AG20443 (cell line): ENCODE data around the gene IST1.
A peak's percentile ranks its signal among the peaks of the same experiment; 100 is the strongest.

Experiments used
- DNase-seq: peaks from one replicate; pipeline ENCODE4 v3.0.0; 2012; ENCODE audit warnings: low spot score, mixed read lengths

The IST1 gene

DNA sequence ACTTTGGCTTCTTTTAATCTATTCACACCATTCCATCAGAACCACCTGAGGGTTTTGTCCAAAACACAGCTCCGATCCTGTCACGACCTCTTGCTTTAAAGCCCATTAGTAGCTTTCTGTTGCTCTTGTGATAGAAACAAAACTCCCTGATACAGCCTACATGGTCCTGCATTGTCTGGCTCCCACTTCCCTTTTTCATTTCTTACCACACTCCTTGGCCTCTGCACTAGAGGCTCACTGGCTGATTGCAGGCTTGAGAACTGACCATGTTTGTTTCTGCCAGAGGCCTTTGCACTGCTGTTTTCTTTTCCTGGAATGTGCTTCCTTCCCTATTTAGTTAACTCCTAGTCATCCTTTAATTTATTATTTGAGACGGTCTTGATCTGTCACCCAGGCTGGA lies 23.7 kb downstream of the IST1 start:
- no peak for DNase-seq

DNA sequence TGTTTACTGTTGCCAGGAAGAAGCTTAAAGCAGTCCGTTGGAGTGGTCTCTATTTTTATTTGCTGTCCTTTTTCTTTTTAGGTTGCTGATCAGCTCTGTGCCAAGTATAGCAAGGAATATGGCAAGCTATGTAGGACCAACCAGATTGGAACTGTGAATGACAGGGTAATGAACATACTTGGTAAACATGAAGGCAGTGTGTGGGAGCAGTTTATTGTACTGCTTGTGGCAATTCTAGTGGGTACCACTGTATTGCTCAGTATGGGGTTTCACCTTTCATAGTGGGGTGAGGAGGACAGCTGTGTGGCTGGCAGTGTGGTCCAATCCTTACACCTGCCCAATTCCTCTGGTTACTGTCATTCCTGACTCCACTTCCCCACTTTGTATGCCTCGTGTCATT lies 25.3 kb downstream of the IST1 start:
- DNase-seq: no peak

DNA sequence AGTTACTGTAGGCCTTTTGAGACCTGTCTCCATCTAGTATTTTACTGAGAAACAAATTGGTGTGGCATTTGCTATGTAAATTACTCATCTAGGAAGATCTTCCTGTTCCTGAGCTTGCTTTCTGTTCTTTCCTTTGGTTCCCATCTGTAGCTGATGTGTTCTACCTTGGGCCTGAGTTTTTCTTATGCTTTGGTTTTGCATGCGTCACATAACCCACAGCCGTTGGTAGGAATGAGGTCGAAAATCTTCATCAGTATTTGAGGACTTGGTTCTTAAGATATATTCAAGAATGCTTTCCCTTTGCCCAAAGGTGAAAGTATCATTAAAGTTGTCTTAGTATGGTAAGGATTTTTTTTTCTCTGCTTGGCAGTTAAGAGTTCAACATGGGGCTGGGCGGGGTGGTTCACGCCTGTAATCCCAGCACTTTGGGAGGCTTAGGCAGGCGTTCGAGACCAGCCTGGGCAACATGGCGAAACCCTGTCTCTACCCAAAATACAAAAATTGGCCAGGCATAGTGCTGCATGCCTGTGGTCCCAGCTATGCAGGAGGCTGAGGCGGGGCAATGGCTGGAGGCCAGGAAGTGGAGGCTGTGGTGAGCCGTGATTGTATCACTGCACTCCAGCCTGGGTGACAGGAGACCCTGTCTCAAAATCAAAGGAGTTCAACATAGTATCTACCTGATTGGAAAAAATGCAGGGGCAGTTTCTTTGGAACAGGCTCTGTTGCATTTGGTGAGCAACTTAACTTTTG lies 28.8 kb downstream of the IST1 start:
- no peak for DNase-seq

DNA sequence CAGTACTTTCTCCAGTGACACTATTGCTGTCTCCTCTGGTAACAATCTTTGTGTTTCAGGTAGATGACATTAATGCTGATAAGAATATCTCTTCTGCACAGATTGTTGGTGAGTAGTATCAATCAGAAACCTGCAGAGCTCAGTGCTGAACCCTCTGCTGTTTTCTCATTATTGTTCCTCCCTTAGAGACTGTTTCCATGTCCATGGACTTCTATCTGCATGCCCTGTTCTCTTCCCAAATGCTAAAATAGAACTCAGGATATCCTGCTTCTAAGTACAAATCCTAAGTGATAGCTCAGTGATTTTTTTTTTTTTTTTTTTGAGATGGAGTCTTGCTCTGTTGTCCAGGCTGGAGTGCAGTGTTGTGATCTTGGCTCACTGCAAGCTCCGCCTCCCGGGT lies 29.4 kb downstream of the IST1 start:
- DNase-seq: no peak

DNA sequence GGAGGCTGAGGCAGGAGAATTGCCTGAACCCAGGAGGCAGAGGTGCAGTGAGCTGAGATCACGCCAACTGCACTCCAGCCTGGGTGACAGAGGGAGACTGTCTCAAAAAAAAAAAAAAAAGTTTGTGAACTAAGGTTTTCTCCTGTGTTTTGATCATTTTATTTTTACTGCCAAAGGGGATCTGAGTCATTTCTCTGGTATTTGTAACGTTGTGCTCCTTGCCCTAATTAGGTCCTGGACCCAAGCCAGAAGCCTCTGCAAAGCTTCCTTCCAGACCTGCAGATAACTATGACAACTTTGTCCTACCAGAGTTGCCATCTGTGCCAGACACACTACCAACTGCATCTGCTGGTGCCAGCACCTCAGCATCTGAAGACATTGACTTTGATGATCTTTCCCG lies 32.1 kb downstream of the IST1 start:
- DNase-seq: peak; percentile 76

DNA sequence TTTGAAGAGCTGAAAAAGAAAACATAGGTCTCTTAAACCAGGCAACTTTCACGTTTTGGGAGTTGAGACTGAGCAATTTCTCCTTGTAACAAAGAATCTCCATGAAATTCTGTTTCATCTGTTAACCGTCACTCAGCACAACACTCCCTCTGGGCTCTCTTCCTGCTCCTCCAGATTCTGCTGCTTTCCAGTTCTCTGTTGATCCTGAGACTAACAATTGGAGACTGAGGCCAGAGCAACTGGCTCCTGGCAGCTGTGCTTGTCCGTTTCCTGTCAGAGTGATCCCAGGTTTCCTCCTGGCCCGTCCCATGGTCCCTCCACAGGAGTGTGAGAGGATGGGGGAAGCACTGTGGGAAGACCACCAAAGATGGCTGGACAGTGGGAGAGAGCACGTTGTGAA lies 32.5 kb downstream of the IST1 start:
- DNase-seq: no peak

DNA sequence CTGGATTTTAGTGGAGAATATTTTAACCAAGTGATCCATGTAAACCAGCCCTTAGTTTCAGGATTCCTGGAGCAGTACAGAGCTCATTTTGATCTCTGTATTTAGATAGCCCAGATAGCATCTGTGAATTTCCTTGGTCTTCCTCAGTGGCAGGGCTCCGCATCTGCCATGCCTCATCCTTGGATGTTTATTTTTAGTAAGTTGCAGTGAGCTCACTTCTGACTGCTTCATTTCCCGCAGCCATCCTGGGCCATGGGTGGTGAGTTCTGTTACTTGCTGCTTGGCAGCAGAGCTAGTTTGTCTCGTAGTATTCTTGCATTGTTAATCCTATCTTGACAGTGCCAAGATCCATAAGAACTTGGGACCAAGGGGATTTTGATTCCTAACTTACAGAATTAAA lies 33.7 kb downstream of the IST1 start:
- DNase-seq: peak; percentile 78

DNA sequence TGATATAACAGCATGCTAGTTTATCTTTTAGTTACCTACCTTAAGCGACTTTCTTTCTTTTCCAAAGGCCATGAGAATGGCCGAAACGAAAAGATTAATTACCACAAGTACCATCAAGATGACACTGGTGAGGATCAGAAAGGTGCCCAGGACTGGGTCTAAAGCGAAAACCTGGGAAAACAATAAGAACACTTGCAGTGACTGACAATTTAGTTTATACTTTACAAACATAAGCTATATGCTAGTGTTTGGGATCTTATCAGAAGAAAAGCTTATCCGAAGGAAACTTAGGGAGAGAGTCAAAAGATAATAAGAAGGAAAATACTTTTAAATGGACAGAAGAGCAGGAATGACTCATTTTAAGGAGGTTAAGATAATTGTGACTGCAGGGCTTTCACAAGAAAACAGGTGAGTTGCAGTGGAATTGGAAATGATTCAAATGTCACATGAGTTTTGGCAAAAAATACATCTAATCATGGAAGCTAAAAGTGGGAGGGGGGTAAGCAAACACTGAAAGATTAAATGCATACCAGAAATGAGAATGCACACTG lies 34.8 kb downstream of the IST1 start:
- no peak for DNase-seq

DNA sequence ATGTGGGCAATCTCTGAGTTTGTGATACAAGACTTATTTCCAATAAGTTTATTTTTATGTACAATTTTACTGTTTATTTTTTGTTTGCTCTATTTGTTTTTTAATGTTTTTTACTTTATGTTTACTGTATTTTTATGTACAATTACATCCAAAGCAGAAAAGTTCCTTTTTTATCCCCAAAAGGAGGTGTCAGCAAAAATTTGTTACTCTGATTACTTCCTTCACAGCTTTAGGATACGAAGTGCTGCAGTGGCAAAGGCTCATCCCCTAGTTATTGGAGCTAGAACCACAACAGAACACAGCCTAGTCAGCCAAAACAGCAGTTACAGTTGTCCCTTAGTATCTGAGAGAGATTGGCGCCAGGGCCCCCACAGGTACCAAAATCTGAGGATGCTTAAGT lies 35.7 kb downstream of the IST1 start:
- DNase-seq: no peak

DNA sequence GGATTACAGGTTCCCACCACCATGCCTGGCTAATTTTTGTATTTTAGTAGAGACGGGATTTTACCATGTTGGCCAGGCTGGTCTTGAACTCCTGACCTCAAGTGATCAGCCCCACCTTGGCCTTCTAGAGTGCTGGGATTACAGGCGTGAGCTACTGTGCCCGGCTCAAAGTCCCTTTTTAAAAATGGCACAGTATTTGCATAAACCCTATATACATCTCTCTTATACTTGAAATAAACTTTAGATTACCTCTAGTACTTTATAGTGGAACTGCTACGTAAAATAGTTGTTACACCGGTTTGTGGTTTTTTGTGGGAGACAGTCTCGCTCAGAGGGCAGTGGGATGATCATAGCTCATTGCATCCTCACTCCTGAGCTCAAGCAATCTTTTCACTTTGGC lies 36.3 kb downstream of the IST1 start:
- no peak for DNase-seq

DNA sequence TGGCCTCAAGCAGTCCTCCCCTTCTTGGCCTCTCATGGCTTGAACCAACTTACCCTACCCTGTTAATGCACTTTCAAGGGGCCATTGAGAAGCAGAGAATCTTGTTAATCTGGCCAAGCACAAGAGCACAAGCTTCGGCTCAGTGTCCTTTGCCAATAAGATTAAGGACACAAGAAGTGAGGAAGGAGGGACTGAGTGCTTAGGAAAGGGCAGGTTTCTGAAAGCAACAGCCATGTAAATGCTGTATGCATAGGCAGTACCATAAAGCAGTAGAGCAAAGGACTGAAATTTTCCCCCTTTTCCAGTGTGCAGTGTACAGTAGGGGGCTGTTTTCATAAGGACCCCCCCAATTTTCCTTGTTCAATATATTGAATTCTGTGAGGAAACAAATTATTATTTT lies 37.7 kb downstream of the IST1 start:
- DNase-seq: no peak

DNA sequence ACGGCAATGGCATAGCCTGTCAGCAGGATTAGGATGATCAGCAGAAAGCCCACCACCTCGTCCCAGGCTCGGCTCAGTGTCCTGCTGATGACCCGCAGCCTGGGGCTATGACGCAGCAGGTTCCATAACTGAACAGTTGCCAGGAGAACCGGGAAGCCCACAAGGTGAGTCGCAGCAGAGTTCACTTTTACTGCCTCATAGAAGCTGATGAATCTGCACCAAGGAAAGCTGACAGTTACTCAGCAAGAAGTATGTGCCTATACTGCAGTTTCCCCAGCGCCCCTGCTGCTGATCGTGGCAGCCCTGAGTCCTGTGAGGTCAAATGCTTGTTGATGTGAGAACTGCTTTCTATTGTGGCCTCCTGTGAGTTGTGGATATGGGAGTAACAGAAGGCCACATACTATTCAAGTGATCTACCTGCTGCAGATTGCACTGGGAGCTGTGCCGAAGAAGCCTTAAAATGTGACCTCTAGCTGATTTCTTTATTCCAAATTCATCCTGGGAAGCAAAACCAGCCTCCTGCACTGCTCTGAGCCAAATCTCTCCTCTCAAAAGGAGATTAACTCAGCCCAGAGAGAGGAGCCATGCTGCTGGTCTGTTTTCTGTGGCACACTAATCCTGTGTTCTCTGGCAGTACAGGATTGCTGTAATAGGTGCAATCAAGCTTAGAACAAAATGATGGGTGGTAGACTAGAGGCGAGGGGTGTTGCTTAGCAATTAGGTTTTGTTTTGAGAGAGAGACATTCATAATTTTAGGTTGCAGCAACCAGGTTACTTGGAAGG lies 38.8 kb downstream of the IST1 start:
- peak; percentile 24 for DNase-seq

DNA sequence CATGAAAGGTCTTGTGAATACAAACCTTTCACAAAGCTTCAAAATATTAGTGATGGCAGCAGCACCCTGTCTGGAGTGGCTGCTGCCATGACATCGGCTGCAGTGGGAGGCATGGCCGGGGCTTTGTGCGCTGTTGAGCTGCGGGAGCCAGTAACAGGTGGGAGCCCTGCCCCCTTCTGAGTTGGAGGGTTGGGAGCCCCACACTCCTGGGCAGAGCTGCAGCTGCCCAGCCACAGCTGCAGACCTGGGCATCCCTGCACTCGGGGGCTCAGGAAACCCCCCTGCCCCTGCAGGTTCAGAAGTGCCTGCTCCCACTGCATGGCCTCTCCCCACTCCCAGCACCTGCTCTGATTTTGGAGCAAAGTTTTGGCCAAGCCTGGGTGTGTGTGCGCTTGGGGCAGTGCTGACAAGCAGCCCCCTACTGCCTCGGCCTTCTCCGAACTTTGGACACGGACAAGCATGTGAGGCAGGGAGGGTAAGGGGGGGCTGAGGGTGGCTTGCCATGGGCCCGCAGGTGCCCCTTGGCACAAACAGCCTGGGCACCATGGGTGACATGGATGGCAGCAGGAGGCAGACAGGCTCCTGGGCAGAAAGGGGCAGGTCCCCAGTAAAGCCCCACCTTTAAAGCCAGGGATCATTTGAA lies 42.7 kb downstream of the IST1 start:
- DNase-seq: no peak

DNA sequence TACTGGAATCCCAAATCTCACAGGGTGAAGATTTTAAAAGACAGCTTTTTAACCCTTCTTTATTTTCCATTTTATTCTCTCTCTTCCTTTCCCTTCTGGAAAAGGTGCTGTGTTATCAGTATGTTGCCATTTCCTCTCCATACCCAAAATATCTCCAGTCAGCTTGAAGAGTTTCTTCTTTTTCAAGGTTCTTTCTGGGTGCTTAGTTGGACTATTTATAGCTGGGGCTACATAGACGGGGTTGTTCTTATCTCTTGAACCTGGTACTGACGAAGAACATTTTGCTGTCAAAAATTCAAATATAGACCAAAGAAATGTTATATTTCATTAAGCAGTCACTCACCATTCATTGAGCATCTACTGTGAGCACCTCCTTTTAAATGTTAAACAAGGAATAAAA lies 48.6 kb downstream of the IST1 start:
- DNase-seq: no peak

DNA sequence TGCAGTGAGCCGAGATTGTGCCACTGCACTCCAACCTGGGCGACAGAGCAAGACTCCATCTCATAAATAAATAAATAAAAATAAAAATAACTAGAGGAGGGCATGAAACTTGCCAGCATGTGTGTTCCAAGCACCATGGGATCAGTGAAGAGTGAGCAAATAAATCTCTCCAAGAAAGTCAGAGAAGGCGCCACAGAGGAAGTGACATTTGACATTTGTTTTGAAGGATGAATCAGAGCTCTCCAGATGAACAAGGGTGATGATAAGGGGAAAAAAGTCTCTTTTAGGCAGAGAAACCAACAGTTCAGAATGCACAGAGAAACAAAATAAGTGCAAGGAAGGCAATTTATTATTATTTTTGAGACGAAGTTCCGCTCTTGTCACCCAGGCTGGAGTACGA lies 50.3 kb downstream of the IST1 start:
- DNase-seq: no peak

DNA sequence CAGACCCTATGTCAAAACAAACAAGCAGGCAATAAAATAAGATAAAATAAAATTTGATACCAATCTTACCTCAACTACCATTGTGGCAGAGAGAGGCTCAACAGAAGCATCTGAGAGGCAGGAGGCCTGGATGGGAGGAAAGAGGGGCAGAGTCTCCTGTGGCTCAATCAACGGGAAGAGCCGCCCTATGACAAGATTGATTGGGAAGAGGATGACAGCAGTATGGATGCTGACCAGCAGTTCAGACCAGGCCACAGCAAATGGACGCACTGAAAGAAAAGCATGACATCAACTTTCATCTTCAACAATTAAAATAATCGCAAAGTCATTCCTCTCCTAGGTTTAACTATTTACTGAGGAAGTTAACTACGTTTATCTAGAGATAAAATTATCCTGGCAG lies 57.5 kb downstream of the IST1 start:
- no peak for DNase-seq

DNA sequence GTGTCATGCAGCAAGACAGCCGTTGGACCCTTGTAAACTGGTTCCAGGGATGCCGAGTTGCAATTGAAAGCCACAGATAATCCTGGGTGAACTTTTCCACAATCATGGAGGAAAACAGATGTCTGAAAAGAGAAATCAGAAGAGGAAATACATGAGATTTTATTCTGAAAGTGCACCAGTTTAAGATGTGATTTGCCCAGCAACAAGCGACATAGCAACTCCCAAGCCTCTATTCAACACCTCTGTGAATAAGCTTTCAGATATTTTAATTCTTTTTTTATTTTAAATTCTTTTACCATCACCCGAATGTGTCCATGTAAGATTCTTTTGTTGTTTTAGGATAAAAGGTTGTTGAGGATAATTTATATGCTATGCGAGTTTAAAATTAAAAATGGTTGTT lies 58.8 kb downstream of the IST1 start:
- no peak for DNase-seq

DNA sequence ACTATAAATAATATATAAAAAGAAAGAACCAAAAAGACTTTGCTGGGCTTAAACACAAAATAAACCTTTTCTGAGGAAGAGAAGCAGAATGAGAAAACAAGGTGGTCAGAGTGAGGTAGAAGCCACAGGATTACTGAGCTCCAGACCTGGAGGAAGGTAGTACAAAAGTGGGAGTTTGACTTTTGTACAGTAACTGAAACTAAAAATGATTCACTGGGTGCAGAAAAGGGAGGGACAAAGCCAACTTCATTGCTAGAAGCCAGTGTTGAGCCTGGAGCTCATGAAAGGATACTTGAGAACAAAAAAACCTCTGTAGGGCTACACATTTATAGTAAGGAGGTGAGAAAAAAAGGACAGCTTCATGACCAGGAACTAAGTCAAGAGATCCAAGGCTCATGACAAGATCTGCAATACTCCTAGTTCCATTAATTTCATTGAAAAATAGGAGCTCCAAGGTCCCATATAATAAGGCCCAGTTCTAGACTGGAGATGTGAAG lies 59.4 kb downstream of the IST1 start:
- DNase-seq: no peak

DNA sequence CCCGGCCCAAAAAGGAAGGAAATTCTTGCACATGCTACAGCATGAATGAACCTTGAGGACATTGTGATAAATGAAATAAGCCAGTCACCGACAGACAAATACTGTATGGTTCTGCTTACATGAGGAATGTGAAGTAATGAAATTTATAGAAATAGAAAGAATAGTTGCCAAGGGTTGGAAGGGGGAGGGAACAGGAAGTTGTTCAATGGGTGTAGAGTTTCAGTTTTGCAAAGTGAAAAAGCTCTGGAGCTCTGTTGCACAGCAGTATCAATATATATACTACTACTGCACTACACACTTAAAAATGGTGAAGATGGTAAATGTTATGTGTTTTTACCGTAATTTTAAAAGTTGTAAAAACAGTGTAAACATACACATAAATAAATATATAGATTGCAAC lies 61.2 kb downstream of the IST1 start:
- DNase-seq: no peak

DNA sequence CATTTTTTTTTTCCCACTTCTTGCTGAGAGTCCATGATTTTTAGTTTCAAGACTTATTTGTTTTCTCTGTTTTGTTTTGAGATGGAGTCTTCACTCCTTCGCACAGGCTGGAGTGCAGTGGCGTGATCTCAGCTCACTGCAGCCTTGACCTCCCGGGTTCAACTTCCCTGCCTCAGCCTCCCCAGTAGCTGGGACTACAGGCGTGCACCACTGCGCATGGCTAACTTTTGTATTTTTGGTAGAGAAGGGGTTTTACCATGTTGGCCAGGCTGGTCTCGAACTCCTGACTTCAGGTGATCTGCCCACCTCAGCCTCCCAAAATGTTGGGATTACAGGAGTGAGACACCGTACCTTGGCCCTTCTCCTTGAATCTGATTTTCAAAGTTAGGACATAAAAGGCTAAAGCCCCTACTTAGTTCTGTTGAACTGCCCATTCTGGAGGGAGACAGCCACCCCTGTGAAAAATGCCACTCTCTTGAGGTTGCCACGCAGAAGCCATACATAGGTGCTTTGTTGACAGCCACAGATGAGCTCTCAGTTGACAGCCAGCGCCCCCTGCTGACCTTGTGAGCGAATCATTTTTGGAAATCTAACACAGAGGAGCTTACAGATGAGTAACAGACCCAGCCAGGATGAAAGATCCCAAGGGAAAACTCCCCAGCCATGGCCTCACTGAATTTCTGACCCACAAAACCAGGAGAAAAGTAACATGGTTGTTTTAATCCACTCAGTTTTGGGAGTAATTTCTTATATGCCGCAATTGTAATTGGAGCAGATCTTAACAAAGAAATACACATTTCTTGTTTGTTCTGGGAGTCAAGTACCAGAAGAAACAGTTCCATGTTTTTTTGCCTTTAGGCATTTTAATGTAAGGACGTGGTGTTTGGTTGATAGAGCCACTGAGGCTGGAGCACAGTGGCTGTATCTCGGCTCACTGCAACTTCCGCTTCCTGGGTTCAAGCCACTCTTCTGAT lies 66.0 kb downstream of the IST1 start:
- peak; percentile 88 for DNase-seq

DNA sequence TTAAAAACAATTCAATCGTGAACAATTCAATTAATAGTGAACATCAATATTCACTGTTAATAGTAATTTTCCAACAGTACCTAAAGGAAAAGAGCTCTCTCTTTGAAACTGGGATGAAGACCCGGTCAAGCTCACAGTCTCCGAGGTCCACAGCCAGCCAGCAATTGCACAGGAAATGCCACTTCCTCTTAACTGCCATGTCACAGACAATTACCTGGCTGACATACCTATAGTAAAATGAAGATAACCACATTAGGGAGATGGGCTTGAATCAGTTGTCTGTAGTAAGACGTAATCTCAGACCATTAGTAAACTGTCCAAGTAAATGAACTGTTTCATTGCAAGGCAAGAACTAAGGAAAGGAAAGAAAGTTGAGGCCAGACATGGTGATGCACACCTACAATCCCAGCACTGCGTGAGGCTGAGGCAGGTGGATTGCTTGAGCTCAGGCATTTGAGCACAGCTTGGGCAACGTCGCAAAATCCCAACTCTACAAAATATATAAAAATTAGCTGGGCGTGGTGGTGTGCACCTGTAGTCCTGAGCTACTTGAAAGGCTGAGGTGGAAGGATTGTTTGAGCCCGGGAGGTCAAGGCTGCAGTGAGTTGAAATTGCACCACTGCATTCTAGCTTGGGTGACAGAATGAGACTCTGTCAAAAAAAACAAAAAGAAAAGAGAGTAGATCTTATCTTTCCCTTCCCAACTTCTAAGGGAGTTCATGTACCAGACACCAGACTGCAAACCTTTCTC lies 68.0 kb downstream of the IST1 start:
- no peak for DNase-seq
